GM23338 (cell line): Measurements from ENCODE around the gene SYNPO2.

Experiments
- CREB1 ChIP-seq: fragments of 250-450 bp; sonication (Bioruptor Pico); IDR thresholded peaks from 2 replicates; pipeline ENCODE4 v1.5.0; 2020; ENCODE audit warnings: low read depth, mild to moderate bottlenecking, moderate library complexity
- EZH2 ChIP-seq: fragments of 200-600 bp; sonication (generic); IDR thresholded peaks from one replicate; pipeline ENCODE4 v1.8.0; 2017; ENCODE audit warnings: antibody characterized with exemption, mild to moderate bottlenecking, low read depth; ENCODE audit not compliant: unreplicated experiment
- EZH2phosphoT487 ChIP-seq: fragments of 200-600 bp; sonication (generic); IDR thresholded peaks from one replicate; pipeline ENCODE4 v1.8.1; 2018; ENCODE audit warnings: antibody characterized with exemption; ENCODE audit not compliant: unreplicated experiment
- JUNB ChIP-seq: IDR thresholded peaks from one replicate; pipeline ENCODE4 v1.6.1; 2016; ENCODE audit warnings: antibody characterized with exemption; ENCODE audit not compliant: unreplicated experiment
- POLR2AphosphoS5 ChIP-seq: IDR thresholded peaks from 2 replicates; pipeline ENCODE4 v1.6.1; 2016; ENCODE audit warnings: antibody characterized with exemption, low read depth
- TF ChIP-seq, protein P1 (sequence below): IDR thresholded peaks from one replicate; pipeline ENCODE4 v1.6.1; 2018; ENCODE audit warnings: antibody characterized with exemption; ENCODE audit not compliant: unreplicated experiment
- TF ChIP-seq, protein P2 (sequence below), 2 experiments: fragments of 200-600 bp in 1 of 2; sonication (generic) in 1 of 2; conservative IDR thresholded peaks; 2 replicates each; pipeline versions ENCODE4 v1.5.1 to v1.6.1; 2016 to 2017; ENCODE audit warnings: antibody characterized with exemption in 2 of 2, low read depth in 2 of 2, mild to moderate bottlenecking in 2 of 2, moderate library complexity in 1 of 2
- TF ChIP-seq, protein P3 (sequence below): IDR thresholded peaks from 2 replicates; pipeline ENCODE4 v1.6.1; 2016; ENCODE audit warnings: antibody characterized with exemption
- TF ChIP-seq, protein P4 (sequence below): fragments of 250-450 bp; sonication (Bioruptor Pico); IDR thresholded peaks from 2 replicates; pipeline ENCODE4 v1.5.0; 2020; ENCODE audit warnings: mild to moderate bottlenecking, moderate library complexity

DNA sequence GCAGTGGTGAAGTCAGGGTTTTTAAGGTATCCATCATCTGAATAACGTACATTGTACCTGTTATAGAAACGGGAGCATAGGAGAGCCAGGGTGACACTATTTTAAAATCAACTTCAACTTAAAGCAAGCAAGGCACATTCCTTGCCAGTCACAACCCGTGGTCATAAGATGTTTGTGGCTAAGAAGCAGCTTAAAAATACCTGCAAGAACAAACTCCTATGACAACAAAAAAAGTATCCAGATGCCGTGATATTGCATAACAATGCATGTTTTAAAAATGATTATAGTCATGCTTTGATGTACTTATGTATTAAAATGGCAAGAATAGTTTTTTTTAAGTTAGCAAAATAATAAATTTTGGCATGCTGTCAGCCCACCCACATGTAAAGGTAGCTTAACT lies 16.5 kb upstream of the SYNPO2 start:
- TF ChIP-seq, protein P1, sequence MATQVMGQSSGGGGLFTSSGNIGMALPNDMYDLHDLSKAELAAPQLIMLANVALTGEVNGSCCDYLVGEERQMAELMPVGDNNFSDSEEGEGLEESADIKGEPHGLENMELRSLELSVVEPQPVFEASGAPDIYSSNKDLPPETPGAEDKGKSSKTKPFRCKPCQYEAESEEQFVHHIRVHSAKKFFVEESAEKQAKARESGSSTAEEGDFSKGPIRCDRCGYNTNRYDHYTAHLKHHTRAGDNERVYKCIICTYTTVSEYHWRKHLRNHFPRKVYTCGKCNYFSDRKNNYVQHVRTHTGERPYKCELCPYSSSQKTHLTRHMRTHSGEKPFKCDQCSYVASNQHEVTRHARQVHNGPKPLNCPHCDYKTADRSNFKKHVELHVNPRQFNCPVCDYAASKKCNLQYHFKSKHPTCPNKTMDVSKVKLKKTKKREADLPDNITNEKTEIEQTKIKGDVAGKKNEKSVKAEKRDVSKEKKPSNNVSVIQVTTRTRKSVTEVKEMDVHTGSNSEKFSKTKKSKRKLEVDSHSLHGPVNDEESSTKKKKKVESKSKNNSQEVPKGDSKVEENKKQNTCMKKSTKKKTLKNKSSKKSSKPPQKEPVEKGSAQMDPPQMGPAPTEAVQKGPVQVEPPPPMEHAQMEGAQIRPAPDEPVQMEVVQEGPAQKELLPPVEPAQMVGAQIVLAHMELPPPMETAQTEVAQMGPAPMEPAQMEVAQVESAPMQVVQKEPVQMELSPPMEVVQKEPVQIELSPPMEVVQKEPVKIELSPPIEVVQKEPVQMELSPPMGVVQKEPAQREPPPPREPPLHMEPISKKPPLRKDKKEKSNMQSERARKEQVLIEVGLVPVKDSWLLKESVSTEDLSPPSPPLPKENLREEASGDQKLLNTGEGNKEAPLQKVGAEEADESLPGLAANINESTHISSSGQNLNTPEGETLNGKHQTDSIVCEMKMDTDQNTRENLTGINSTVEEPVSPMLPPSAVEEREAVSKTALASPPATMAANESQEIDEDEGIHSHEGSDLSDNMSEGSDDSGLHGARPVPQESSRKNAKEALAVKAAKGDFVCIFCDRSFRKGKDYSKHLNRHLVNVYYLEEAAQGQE = no peak
- TF ChIP-seq, protein P2, sequence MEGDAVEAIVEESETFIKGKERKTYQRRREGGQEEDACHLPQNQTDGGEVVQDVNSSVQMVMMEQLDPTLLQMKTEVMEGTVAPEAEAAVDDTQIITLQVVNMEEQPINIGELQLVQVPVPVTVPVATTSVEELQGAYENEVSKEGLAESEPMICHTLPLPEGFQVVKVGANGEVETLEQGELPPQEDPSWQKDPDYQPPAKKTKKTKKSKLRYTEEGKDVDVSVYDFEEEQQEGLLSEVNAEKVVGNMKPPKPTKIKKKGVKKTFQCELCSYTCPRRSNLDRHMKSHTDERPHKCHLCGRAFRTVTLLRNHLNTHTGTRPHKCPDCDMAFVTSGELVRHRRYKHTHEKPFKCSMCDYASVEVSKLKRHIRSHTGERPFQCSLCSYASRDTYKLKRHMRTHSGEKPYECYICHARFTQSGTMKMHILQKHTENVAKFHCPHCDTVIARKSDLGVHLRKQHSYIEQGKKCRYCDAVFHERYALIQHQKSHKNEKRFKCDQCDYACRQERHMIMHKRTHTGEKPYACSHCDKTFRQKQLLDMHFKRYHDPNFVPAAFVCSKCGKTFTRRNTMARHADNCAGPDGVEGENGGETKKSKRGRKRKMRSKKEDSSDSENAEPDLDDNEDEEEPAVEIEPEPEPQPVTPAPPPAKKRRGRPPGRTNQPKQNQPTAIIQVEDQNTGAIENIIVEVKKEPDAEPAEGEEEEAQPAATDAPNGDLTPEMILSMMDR (conservative IDR thresholded peaks at IDR 0.05; ENCODE audit: low read depth in 2 of 2) = no peak
- TF ChIP-seq POLR2AphosphoS5 (no peak), JUNB (no peak), EZH2 (no peak), CREB1 (CRISPR knock-in tag) (no peak), EZH2phosphoT487 (no peak)
- TF ChIP-seq, protein P3, sequence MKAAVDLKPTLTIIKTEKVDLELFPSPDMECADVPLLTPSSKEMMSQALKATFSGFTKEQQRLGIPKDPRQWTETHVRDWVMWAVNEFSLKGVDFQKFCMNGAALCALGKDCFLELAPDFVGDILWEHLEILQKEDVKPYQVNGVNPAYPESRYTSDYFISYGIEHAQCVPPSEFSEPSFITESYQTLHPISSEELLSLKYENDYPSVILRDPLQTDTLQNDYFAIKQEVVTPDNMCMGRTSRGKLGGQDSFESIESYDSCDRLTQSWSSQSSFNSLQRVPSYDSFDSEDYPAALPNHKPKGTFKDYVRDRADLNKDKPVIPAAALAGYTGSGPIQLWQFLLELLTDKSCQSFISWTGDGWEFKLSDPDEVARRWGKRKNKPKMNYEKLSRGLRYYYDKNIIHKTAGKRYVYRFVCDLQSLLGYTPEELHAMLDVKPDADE = no peak
- TF ChIP-seq, protein P4, sequence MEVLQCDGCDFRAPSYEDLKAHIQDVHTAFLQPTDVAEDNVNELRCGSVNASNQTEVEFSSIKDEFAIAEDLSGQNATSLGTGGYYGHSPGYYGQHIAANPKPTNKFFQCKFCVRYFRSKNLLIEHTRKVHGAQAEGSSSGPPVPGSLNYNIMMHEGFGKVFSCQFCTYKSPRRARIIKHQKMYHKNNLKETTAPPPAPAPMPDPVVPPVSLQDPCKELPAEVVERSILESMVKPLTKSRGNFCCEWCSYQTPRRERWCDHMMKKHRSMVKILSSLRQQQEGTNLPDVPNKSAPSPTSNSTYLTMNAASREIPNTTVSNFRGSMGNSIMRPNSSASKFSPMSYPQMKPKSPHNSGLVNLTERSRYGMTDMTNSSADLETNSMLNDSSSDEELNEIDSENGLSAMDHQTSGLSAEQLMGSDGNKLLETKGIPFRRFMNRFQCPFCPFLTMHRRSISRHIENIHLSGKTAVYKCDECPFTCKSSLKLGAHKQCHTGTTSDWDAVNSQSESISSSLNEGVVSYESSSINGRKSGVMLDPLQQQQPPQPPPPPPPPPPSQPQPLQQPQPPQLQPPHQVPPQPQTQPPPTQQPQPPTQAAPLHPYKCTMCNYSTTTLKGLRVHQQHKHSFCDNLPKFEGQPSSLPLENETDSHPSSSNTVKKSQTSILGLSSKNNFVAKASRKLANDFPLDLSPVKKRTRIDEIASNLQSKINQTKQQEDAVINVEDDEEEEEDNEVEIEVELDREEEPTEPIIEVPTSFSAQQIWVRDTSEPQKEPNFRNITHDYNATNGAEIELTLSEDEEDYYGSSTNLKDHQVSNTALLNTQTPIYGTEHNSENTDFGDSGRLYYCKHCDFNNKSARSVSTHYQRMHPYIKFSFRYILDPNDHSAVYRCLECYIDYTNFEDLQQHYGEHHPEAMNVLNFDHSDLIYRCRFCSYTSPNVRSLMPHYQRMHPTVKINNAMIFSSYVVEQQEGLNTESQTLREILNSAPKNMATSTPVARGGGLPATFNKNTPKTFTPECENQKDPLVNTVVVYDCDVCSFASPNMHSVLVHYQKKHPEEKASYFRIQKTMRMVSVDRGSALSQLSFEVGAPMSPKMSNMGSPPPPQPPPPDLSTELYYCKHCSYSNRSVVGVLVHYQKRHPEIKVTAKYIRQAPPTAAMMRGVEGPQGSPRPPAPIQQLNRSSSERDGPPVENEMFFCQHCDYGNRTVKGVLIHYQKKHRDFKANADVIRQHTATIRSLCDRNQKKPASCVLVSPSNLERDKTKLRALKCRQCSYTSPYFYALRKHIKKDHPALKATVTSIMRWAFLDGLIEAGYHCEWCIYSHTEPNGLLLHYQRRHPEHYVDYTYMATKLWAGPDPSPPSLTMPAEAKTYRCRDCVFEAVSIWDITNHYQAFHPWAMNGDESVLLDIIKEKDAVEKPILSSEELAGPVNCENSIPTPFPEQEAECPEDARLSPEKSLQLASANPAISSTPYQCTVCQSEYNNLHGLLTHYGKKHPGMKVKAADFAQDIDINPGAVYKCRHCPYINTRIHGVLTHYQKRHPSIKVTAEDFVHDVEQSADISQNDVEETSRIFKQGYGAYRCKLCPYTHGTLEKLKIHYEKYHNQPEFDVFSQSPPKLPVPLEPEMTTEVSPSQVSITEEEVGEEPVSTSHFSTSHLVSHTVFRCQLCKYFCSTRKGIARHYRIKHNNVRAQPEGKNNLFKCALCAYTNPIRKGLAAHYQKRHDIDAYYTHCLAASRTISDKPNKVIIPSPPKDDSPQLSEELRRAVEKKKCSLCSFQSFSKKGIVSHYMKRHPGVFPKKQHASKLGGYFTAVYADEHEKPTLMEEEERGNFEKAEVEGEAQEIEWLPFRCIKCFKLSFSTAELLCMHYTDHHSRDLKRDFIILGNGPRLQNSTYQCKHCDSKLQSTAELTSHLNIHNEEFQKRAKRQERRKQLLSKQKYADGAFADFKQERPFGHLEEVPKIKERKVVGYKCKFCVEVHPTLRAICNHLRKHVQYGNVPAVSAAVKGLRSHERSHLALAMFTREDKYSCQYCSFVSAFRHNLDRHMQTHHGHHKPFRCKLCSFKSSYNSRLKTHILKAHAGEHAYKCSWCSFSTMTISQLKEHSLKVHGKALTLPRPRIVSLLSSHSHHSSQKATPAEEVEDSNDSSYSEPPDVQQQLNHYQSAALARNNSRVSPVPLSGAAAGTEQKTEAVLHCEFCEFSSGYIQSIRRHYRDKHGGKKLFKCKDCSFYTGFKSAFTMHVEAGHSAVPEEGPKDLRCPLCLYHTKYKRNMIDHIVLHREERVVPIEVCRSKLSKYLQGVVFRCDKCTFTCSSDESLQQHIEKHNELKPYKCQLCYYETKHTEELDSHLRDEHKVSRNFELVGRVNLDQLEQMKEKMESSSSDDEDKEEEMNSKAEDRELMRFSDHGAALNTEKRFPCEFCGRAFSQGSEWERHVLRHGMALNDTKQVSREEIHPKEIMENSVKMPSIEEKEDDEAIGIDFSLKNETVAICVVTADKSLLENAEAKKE (CRISPR knock-in tag) = no peak
